Trophoblast cell (in vitro differentiated cells and primary cell): ENCODE data around the gene GAREM1.

ENCODE experiments used
- DNase-seq, 2 donors: peaks; one replicate each; pipeline ENCODE4 v3.0.0-alpha.2; 2016
- H2AFZ ChIP-seq: 2 replicates; pipeline ENCODE4 v1.6.1; 2013; ENCODE audit warnings: low read length, moderate library complexity, mild to moderate bottlenecking; ENCODE audit not compliant: insufficient read depth, poor library complexity
- H2AK5ac ChIP-seq: 2 replicates; pipeline ENCODE4 v1.6.1; 2013; ENCODE audit warnings: mild to moderate bottlenecking, low read length
- H2BK120ac ChIP-seq: 2 replicates; pipeline ENCODE4 v1.6.1; 2013; ENCODE audit warnings: low read length, mild to moderate bottlenecking, moderate library complexity; ENCODE audit not compliant: insufficient read depth, poor library complexity
- H2BK12ac ChIP-seq: 2 replicates; pipeline ENCODE4 v1.6.1; 2013; ENCODE audit warnings: mild to moderate bottlenecking, low read length, moderate library complexity
- H2BK5ac ChIP-seq: 2 replicates; pipeline ENCODE4 v1.6.1; 2013; ENCODE audit warnings: low read length, low read depth, moderate library complexity, mild to moderate bottlenecking; ENCODE audit not compliant: poor library complexity
- H3K14ac ChIP-seq: 2 replicates; pipeline ENCODE4 v1.6.1; 2013; ENCODE audit warnings: mild to moderate bottlenecking, low read length
- H3K18ac ChIP-seq: 2 replicates; pipeline ENCODE4 v1.6.1; 2013; ENCODE audit warnings: mild to moderate bottlenecking, low read length
- H3K23ac ChIP-seq: 2 replicates; pipeline ENCODE4 v1.6.1; 2013; ENCODE audit warnings: low read length
- H3K27ac ChIP-seq: 2 replicates; pipeline ENCODE4 v1.5.1; 2013; ENCODE audit warnings: low read depth, mild to moderate bottlenecking, inconsistent platforms, low read length, moderate library complexity
- H3K27me3 ChIP-seq: 2 replicates; pipeline ENCODE4 v1.6.1; 2013; ENCODE audit warnings: inconsistent platforms, mild to moderate bottlenecking, low read length, moderate library complexity; ENCODE audit not compliant: insufficient read depth
- H3K36me3 ChIP-seq, 2 experiments: 1 replicate in 1 of 2; 2 replicates in 1 of 2; pipeline ENCODE4 v1.6.1; 2013; ENCODE audit warnings: low read length in 2 of 2, mild to moderate bottlenecking in 2 of 2, moderate library complexity in 1 of 2; ENCODE audit not compliant: insufficient read depth in 2 of 2, control insufficient read depth in 1 of 2
- H3K4ac ChIP-seq: 2 replicates; pipeline ENCODE4 v1.6.1; 2013; ENCODE audit warnings: low read depth, mild to moderate bottlenecking, low read length, moderate library complexity
- H3K4me1 ChIP-seq, 2 experiments: 1 replicate in 1 of 2; 2 replicates in 1 of 2; pipeline ENCODE4 v1.6.1; 2013; ENCODE audit warnings: low read length in 2 of 2, mild to moderate bottlenecking in 2 of 2, moderate library complexity in 1 of 2; ENCODE audit not compliant: insufficient read depth in 2 of 2, control insufficient read depth in 1 of 2
- H3K4me2 ChIP-seq: 2 replicates; pipeline ENCODE4 v1.6.1; 2013; ENCODE audit warnings: inconsistent platforms, mild to moderate bottlenecking, low read length, moderate library complexity
- H3K4me3 ChIP-seq: 2 replicates; pipeline ENCODE4 v1.5.1; 2013; ENCODE audit warnings: mild to moderate bottlenecking, low read depth, low read length, inconsistent platforms
- H3K79me1 ChIP-seq: one replicate; pipeline ENCODE4 v1.6.1; 2013; ENCODE audit warnings: low read length
- H3K79me2 ChIP-seq: 2 replicates; pipeline ENCODE4 v1.6.1; 2013; ENCODE audit warnings: low read length, mild to moderate bottlenecking; ENCODE audit not compliant: control insufficient read depth, insufficient read depth, poor library complexity
- H3K9ac ChIP-seq: 2 replicates; pipeline ENCODE4 v1.6.1; 2013; ENCODE audit warnings: mild to moderate bottlenecking, low read length
- H3K9me3 ChIP-seq: 2 replicates; pipeline ENCODE4 v1.6.1; 2013; ENCODE audit warnings: low read depth, mild to moderate bottlenecking, control low read depth, inconsistent platforms, low read length; ENCODE audit not compliant: insufficient read depth
- H4K12ac ChIP-seq: 2 replicates; pipeline ENCODE4 v1.6.1; 2013; ENCODE audit warnings: low read depth, mild to moderate bottlenecking, low read length, moderate library complexity
- H4K8ac ChIP-seq: 2 replicates; pipeline ENCODE4 v1.6.1; 2013; ENCODE audit warnings: low read depth, mild to moderate bottlenecking, low read length, moderate library complexity
- H4K91ac ChIP-seq: one replicate; pipeline ENCODE4 v1.6.1; 2013; ENCODE audit warnings: low read depth, mild to moderate bottlenecking, low read length, moderate library complexity
- WGBS: extraction: QIAGEN DNeasy Blood & Tissue Kit; methylation state at CpG from one replicate; pipeline ENCODE4 v1.1.7; 2013; ENCODE audit warnings: missing lambda C conversion rate; ENCODE audit not compliant: insufficient read length, insufficient coverage; ENCODE audit errors: extremely low coverage; 5-methylcytosine and 5-hydroxymethylcytosine counted together

Gene GAREM1

DNA sequence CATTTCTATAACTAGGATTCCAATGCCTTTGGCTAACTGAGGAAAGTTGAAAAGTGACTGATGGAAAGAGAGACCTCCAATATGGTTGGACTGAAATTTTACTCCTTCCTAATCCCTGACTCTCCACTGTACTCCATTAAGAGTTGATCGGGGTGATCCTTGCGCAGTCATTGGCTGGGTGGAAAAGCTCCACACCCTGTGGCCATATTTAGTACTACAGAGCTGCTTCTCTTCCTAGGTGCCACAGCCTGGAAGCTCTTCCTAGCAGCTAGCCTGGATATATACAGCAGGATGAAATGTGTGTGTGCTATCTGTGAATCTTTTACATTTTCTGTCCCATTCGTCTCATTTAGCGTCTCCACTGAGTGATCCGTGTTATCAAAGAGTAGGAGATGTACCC is 209.7 kb downstream of the GAREM1 start:
- no peak overlapping the region for H4K91ac ChIP-seq
- H3K14ac ChIP-seq = no peak overlapping the region
- H2BK5ac ChIP-seq = no peak overlapping the region
- H3K79me2 ChIP-seq = no peaks in the 10 kb centered on the region
- H2AFZ ChIP-seq = no peak overlapping the region
- H3K27ac ChIP-seq = no peak overlapping the region
- no peak for DNase-seq
- WGBS = no CpG with 5 or more reads among the region's 5 CpGs
- no peaks in the 10 kb centered on the region for H3K27me3 ChIP-seq
- H3K9ac ChIP-seq = no peak overlapping the region
- no peak overlapping the region for H3K18ac ChIP-seq
- no peaks in the 10 kb centered on the region for H3K79me1 ChIP-seq
- no peaks in the 10 kb centered on the region for H3K4me1 ChIP-seq
- H2BK120ac ChIP-seq = no peak overlapping the region
- no peak overlapping the region for H3K4me2 ChIP-seq
- no peak overlapping the region for H4K12ac ChIP-seq
- H3K9me3 ChIP-seq = no peaks in the 10 kb centered on the region
- no peak overlapping the region for H3K23ac ChIP-seq
- no peak overlapping the region for H4K8ac ChIP-seq
- H3K36me3 ChIP-seq = no peaks in the 10 kb centered on the region
- no peak overlapping the region for H3K4me3 ChIP-seq
- no peak overlapping the region for H3K4ac ChIP-seq
- no peak overlapping the region for H2BK12ac ChIP-seq
- no peak overlapping the region for H2AK5ac ChIP-seq

GRCh38 chr18:32259553-32259952 is 211.1 kb downstream of the GAREM1 start:
- H3K4me3 ChIP-seq = no peak overlapping the region
- no peak for DNase-seq
- no peak overlapping the region for H3K23ac ChIP-seq
- no peak overlapping the region for H2AK5ac ChIP-seq
- no peak overlapping the region for H4K8ac ChIP-seq
- H4K12ac ChIP-seq = no peak overlapping the region
- no peak overlapping the region for H3K4me2 ChIP-seq
- no peaks in the 10 kb centered on the region for H3K27me3 ChIP-seq
- H2BK5ac ChIP-seq = no peak overlapping the region
- no peak overlapping the region for H3K18ac ChIP-seq
- no peaks in the 10 kb centered on the region for H3K79me1 ChIP-seq
- H3K14ac ChIP-seq = no peak overlapping the region
- no peak overlapping the region for H2BK12ac ChIP-seq
- no CpG with 5 or more reads among the region's 6 CpGs for WGBS
- H3K4ac ChIP-seq = no peak overlapping the region
- no peak overlapping the region for H4K91ac ChIP-seq
- no peak overlapping the region for H2AFZ ChIP-seq
- H3K9me3 ChIP-seq = no peaks in the 10 kb centered on the region
- no peaks in the 10 kb centered on the region for H3K36me3 ChIP-seq
- no peak overlapping the region for H3K27ac ChIP-seq
- H2BK120ac ChIP-seq = no peak overlapping the region
- no peaks in the 10 kb centered on the region for H3K4me1 ChIP-seq
- no peak overlapping the region for H3K9ac ChIP-seq
- no peaks in the 10 kb centered on the region for H3K79me2 ChIP-seq

- Histone ChIP-seq H2AFZ (no peak overlapping the region), H3K14ac (no peak overlapping the region), H4K8ac (no peak overlapping the region), H3K79me2 (no peaks in the 10 kb centered on the region), H2BK120ac (no peak overlapping the region), H3K23ac (no peak overlapping the region), H3K36me3 (no peaks in the 10 kb centered on the region), H3K4me2 (no peak overlapping the region), H3K18ac (no peak overlapping the region), H2BK12ac (no peak overlapping the region), H3K9me3 (no peaks in the 10 kb centered on the region), H3K27ac (no peak overlapping the region), H3K79me1 (no peaks in the 10 kb centered on the region), H4K91ac (no peak overlapping the region), H3K9ac (no peak overlapping the region), H4K12ac (no peak overlapping the region), H3K4me1 (no peaks in the 10 kb centered on the region), H3K4ac (no peak overlapping the region), H2AK5ac (no peak overlapping the region), H3K4me3 (no peak overlapping the region), H3K27me3 (no peaks in the 10 kb centered on the region), H2BK5ac (no peak overlapping the region)
- WGBS = no CpG with 5 or more reads among the region's 5 CpGs
- no peak for DNase-seq
Observed at GRCh38 chr18:32258558-32259204, 212.0 kb downstream of the GAREM1 start.

GRCh38 chr18:32258148-32258547 is 212.5 kb downstream of the GAREM1 start:
- H3K23ac ChIP-seq = no peak overlapping the region
- H4K8ac ChIP-seq = no peak overlapping the region
- no peaks in the 10 kb centered on the region for H3K36me3 ChIP-seq
- no peak for DNase-seq
- H3K4me2 ChIP-seq = no peak overlapping the region
- no peak overlapping the region for H2AK5ac ChIP-seq
- H3K9ac ChIP-seq = no peak overlapping the region
- no peak overlapping the region for H2BK120ac ChIP-seq
- H3K4me3 ChIP-seq = no peak overlapping the region
- no peaks in the 10 kb centered on the region for H3K9me3 ChIP-seq
- H3K4ac ChIP-seq = no peak overlapping the region
- no peak overlapping the region for H4K12ac ChIP-seq
- no peaks in the 10 kb centered on the region for H3K79me2 ChIP-seq
- no peak overlapping the region for H4K91ac ChIP-seq
- no peak overlapping the region for H3K27ac ChIP-seq
- H2AFZ ChIP-seq = no peak overlapping the region
- no peaks in the 10 kb centered on the region for H3K27me3 ChIP-seq
- H3K79me1 ChIP-seq = no peaks in the 10 kb centered on the region
- H3K14ac ChIP-seq = no peak overlapping the region
- H2BK12ac ChIP-seq = no peak overlapping the region
- no peak overlapping the region for H2BK5ac ChIP-seq
- no peaks in the 10 kb centered on the region for H3K4me1 ChIP-seq
- no CpG with 5 or more reads among the region's 2 CpGs for WGBS
- H3K18ac ChIP-seq = no peak overlapping the region
